HCT116 (cell line): ENCODE results near the gene TPX2. TPM values are rescaled to one million over a fixed set of nuclear protein-coding genes. Genes with fewer than 3 reads are reported as not detected.

Experiments
- ATAC-seq: fragments of 200-7000 bp; cut with Tn5 transposase; 2 replicates; pipeline ENCODE4 v1.9.1; 2020; ENCODE audit warnings: mild to moderate bottlenecking, moderate library complexity
- BruUV-seq: library from RNA; stranded (reverse); fragments of 400-500 nt; replicated peaks from 2 replicates; lab custom pipeline; 2021; lab: Mats Ljungman, UMichigan
- CTCF ChIA-PET: fragments of 300-600 bp; sonication (Branson Sonifier 250); formaldehyde crosslinking; loops from one replicate; lab custom pipeline; 2021; ENCODE audit warnings: antibody characterized with exemption; lab: Charles Lee
- POLR2A ChIA-PET: fragments of 300-600, 350-600 bp; sonication (Branson Sonifier 250); formaldehyde crosslinking; loops from one replicate; lab custom pipeline; 2021; ENCODE audit warnings: antibody characterized with exemption; lab: Charles Lee
- RAD21 ChIA-PET, 2 experiments: fragments of 300-600 bp; sonication (Branson Sonifier 250); formaldehyde crosslinking; loops; one replicate each; lab custom pipeline; 2023; ENCODE audit warnings: low total read pairs in 2 of 2; ENCODE audit not compliant: uncharacterized antibody in 2 of 2, unreplicated experiment in 2 of 2, low non-redundant PET in 1 of 2; lab: Charles Lee
- DNase-seq: peaks from one replicate; pipeline ENCODE4 v3.0.0-alpha.2; 2010; ENCODE audit warnings: low read depth, low spot score
- H2AFZ ChIP-seq: fragments of 200-600 bp; shearing (Covaris generic), sonication (generic); 2 replicates; pipeline ENCODE4 v1.6.1; 2017; ENCODE audit warnings: low read depth, mixed run types, mixed read lengths, antibody characterized with exemption, low read length; ENCODE audit not compliant: poor library complexity, severe bottlenecking
- H3K27ac ChIP-seq: 2 replicates; pipeline ENCODE4 v1.5.1; 2012; ENCODE audit warnings: low read depth, low read length
- H3K27me3 ChIP-seq: fragments of 200-600 bp; sonication (generic); 2 replicates; pipeline ENCODE4 v1.6.1; 2016; ENCODE audit warnings: mixed run types, low read length, mixed read lengths; ENCODE audit not compliant: insufficient read depth
- H3K36me3 ChIP-seq, 2 experiments: fragments of 200-500 bp in 1 of 2; fragments of 200-600 bp in 1 of 2; sonication (Bioruptor generic) in 1 of 2; sonication (generic) in 1 of 2; 2 replicates each; pipeline versions ENCODE4 v1.5.1 to v1.6.1; 2014 to 2016; ENCODE audit warnings: low read length in 2 of 2, inconsistent platforms in 1 of 2, mixed read lengths in 1 of 2, mixed run types in 1 of 2; ENCODE audit not compliant: insufficient read depth in 2 of 2, control insufficient read depth in 1 of 2
- H3K4me1 ChIP-seq, 2 experiments: fragments of 200-600 bp in 1 of 2; sonication (generic) in 1 of 2; 2 replicates each; pipeline versions ENCODE4 v1.5.1 to v1.6.1; 2012 to 2017; ENCODE audit warnings: low read length in 2 of 2, inconsistent platforms in 1 of 2, mild to moderate bottlenecking in 1 of 2, mixed read lengths in 1 of 2, mixed run types in 1 of 2, moderate library complexity in 1 of 2; ENCODE audit not compliant: insufficient read depth in 2 of 2, control insufficient read depth in 1 of 2
- H3K4me2 ChIP-seq: fragments of 200-600 bp; sonication (generic); 2 replicates; pipeline ENCODE4 v1.6.1; 2017; ENCODE audit warnings: mixed run types, low read length, mixed read lengths
- H3K4me3 ChIP-seq, 2 experiments: fragments of 200-600 bp in 1 of 2; sonication (generic) in 1 of 2; replicated peaks in 1 of 2; 2 replicates each; pipeline ENCODE4 v1.5.1; 2011 to 2016; ENCODE audit warnings: low read length in 2 of 2, control low read depth in 1 of 2, low read depth in 1 of 2, mild to moderate bottlenecking in 1 of 2, mixed read lengths in 1 of 2, mixed run types in 1 of 2
- H3K79me2 ChIP-seq: fragments of 200-600 bp; sonication (generic); 2 replicates; pipeline ENCODE4 v1.6.1; 2017; ENCODE audit warnings: mild to moderate bottlenecking, mixed run types, low read length, moderate library complexity, mixed read lengths; ENCODE audit not compliant: insufficient read depth
- H3K9ac ChIP-seq: fragments of 200-600 bp; sonication (generic); 2 replicates; pipeline ENCODE4 v1.6.1; 2016; ENCODE audit warnings: low read length, mixed read lengths
- H3K9me2 ChIP-seq: fragments of 200-600 bp; sonication (generic), shearing (Covaris generic); 2 replicates; pipeline ENCODE4 v1.6.1; 2017; ENCODE audit warnings: mixed run types, mild to moderate bottlenecking, moderate library complexity; ENCODE audit not compliant: insufficient read depth
- H3K9me3 ChIP-seq, 2 experiments: fragments of 200-500 bp in 1 of 2; fragments of 200-600 bp in 1 of 2; sonication (Bioruptor generic) in 1 of 2; sonication (generic) in 1 of 2; 2 replicates each; pipeline ENCODE4 v1.6.1; 2014 to 2017; ENCODE audit warnings: low read length in 2 of 2, mixed read lengths in 2 of 2, inconsistent platforms in 1 of 2, low read depth in 1 of 2, mild to moderate bottlenecking in 1 of 2, mixed run types in 1 of 2, moderate library complexity in 1 of 2; ENCODE audit not compliant: control insufficient read depth in 1 of 2, insufficient read depth in 1 of 2
- H4K20me1 ChIP-seq: fragments of 200-600 bp; sonication (generic), shearing (Covaris generic); 2 replicates; pipeline ENCODE4 v1.6.1; 2017; ENCODE audit warnings: mixed run types, mild to moderate bottlenecking, moderate library complexity; ENCODE audit not compliant: insufficient read depth
- CBX3 ChIP-seq: IDR thresholded peaks from 2 replicates; pipeline ENCODE4 v1.6.1; 2012; ENCODE audit warnings: low read depth
- CEBPB ChIP-seq: IDR thresholded peaks from 2 replicates; pipeline ENCODE4 v1.6.1; 2012; ENCODE audit warnings: low read depth
- EGR1 ChIP-seq: IDR thresholded peaks from 2 replicates; pipeline ENCODE4 v1.6.1; 2012; ENCODE audit warnings: low read depth
- EZH2 ChIP-seq: fragments of 200-600 bp; sonication (generic); IDR thresholded peaks from 2 replicates; pipeline ENCODE4 v1.6.1; 2017; ENCODE audit warnings: antibody characterized with exemption, mixed run types
- FOSL1 ChIP-seq: IDR thresholded peaks from 2 replicates; pipeline ENCODE4 v1.6.1; 2012; ENCODE audit warnings: low read depth
- POLR2A ChIP-seq: IDR thresholded peaks from 2 replicates; pipeline ENCODE4 v1.7.0; 2011; ENCODE audit warnings: borderline replicate concordance; ENCODE audit not compliant: insufficient read depth, insufficient read length; ENCODE audit errors: extremely low read depth
- SP1 ChIP-seq: IDR thresholded peaks from 2 replicates; pipeline ENCODE4 v1.6.1; 2012; ENCODE audit warnings: low read depth
- YY1 ChIP-seq: IDR thresholded peaks from 2 replicates; pipeline ENCODE4 v1.6.1; 2011; ENCODE audit warnings: low read length, low read depth, moderate library complexity, mild to moderate bottlenecking; ENCODE audit not compliant: insufficient replicate concordance; ENCODE audit errors: extremely low read depth
- intact Hi-C: fragments of 100-400 bp; cut with micrococcal nuclease; formaldehyde crosslinking; loops from 2 replicates; pipeline ENCODE4 v1.10.0; 2022
- total RNA-seq: library from RNA; stranded (reverse); gene quantifications from one replicate; pipeline ENCODE4 v1.2.1, GENCODE V29; 2021; ENCODE audit not compliant: unreplicated experiment
- TF ChIP-seq, protein P1 (sequence below), 3 experiments: fragments of 200-600 bp in 1 of 3; sonication (generic) in 1 of 3; IDR thresholded peaks in 2 of 3; conservative IDR thresholded peaks in 1 of 3; 2 replicates each; pipeline ENCODE4 v1.5.1; 2012 to 2017; ENCODE audit warnings: low read depth in 2 of 3, low read length in 2 of 3, antibody characterized with exemption in 1 of 3, borderline replicate concordance in 1 of 3, control low read depth in 1 of 3, mild to moderate bottlenecking in 1 of 3, mixed read lengths in 1 of 3, mixed run types in 1 of 3, moderate library complexity in 1 of 3; ENCODE audit not compliant: insufficient read depth in 1 of 3
- TF ChIP-seq, protein P2 (sequence below): IDR thresholded peaks from 2 replicates; pipeline ENCODE4 v1.6.1; 2012

TPX2 gene
- total RNA-seq, 1 experiment from 2014 or later, result 163 TPM

DNA sequence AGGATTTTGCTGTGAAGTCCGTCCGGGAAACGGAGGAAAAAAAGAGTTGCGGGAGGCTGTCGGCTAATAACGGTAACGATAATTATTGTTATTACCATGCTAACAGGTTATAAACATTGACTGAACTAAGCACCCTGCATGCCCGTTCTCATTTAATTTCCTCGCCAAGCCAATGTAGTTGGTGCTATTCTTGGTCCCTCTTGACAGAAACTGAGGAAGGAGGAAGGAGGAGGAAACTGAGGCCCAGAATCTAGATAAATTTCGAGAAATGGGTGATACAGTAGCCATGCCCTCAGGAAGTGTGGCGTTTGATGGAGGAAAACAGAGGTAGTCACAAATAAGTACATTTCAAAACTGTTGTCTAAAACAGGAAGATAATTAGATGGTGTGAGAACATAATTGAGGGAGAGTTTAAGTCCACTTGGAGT is 474 bp downstream of the TPX2 start:
- CTCF ChIA-PET, result interaction anchor here (1.0 to 1.4 kb wide), 4 partner anchors 16 to 170 kb away, joined by 3 to 16 read pairs (median 5); no protein-coding TSS in a partner anchor
- H3K4me3 ChIP-seq, result peak overlapping the region; percentile 74 to 86
- ATAC-seq (no peak), DNase-seq (no peak)
- peaks cover 5 to 14% of the 10 kb centered on the region in 2 experiments; a peak in 3 of 4 replicates for H3K36me3 ChIP-seq
- no peak overlapping the region for H2AFZ ChIP-seq
- peak overlapping the region; percentile 90 for H3K9ac ChIP-seq
- no peaks in the 10 kb centered on the region for H3K9me2 ChIP-seq
- H3K27ac ChIP-seq, result peak overlapping the region; percentile 85
- TF ChIP-seq FOSL1 (no peak), SP1 (no peak)
- intact Hi-C loops, result no loop called here
- H4K20me1 ChIP-seq, result no peaks in the 10 kb centered on the region
- RAD21 ChIA-PET, result no interaction called here
- peak overlapping the region; percentile 90 for H3K4me2 ChIP-seq
- POLR2A ChIA-PET, result interaction anchor here (1.0 to 2.0 kb wide), 3 partner anchors 9 to 106 kb away, joined by 3 to 19 read pairs (median 5); partner anchors contain the start of gene BCL2L1
- BruUV-seq, result TSS peak; percentile 73
- peaks cover 13 to 28% of the 10 kb centered on the region in 2 experiments; a peak in 3 of 4 replicates for H3K4me1 ChIP-seq
- peaks cover 64% of the 10 kb centered on the region for H3K79me2 ChIP-seq
- no peaks in the 10 kb centered on the region for H3K9me3 ChIP-seq
- H3K27me3 ChIP-seq, result no peaks in the 10 kb centered on the region

DNA sequence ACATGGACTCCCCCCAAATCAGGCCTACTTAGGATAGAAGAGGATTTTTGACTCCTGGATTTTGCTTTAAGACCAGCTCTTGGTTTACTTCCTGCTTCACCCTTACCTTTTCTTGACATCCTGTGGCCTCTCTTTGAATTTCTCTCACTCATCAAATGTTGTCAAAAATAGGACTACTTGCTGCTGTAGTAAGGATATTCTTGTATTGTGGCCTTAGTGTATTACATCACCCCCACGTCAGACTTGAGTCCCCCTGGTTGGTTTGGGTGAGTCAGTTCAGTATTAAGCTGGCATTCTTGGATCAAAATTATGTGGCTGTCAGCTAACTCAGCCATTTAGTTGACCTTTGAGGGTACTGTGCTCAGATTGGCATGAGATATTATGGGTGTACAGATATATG is 1.1 kb downstream of the TPX2 start:
- Histone ChIP-seq H3K4me2 (peak overlapping the region; percentile 90), H3K79me2 (peaks cover 71% of the 10 kb centered on the region), H3K9me2 (no peaks in the 10 kb centered on the region), H3K27ac (peak overlapping the region; percentile 85), H2AFZ (no peak overlapping the region), H3K4me1 (peaks cover 13 to 28% of the 10 kb centered on the region in 2 experiments; a peak in 3 of 4 replicates), H3K9ac (peak overlapping the region; percentile 90), H3K36me3 (peaks cover 5 to 20% of the 10 kb centered on the region in 2 experiments; a peak in 3 of 4 replicates), H3K27me3 (no peaks in the 10 kb centered on the region), H3K4me3 (peak overlapping the region; percentile 74 to 86), H4K20me1 (no peaks in the 10 kb centered on the region), H3K9me3 (no peaks in the 10 kb centered on the region)
- POLR2A ChIA-PET, result interaction anchor here (1.7 kb wide), 1 partner anchor 106 kb away, joined by 3 read pairs; no protein-coding TSS in a partner anchor
- intact Hi-C loops, result no loop called here
- RAD21 ChIA-PET, result no interaction called here
- TF ChIP-seq CBX3, result no peak
- no peak for TF ChIP-seq SP1
- TF ChIP-seq, protein P1, sequence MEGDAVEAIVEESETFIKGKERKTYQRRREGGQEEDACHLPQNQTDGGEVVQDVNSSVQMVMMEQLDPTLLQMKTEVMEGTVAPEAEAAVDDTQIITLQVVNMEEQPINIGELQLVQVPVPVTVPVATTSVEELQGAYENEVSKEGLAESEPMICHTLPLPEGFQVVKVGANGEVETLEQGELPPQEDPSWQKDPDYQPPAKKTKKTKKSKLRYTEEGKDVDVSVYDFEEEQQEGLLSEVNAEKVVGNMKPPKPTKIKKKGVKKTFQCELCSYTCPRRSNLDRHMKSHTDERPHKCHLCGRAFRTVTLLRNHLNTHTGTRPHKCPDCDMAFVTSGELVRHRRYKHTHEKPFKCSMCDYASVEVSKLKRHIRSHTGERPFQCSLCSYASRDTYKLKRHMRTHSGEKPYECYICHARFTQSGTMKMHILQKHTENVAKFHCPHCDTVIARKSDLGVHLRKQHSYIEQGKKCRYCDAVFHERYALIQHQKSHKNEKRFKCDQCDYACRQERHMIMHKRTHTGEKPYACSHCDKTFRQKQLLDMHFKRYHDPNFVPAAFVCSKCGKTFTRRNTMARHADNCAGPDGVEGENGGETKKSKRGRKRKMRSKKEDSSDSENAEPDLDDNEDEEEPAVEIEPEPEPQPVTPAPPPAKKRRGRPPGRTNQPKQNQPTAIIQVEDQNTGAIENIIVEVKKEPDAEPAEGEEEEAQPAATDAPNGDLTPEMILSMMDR (IDR thresholded peaks at IDR 0.05 in 2 of 3, conservative IDR thresholded peaks at IDR 0.05 in 1 of 3; ENCODE audit: borderline replicate concordance in 1 of 3, insufficient read depth in 1 of 3, low read depth in 2 of 3, low read length in 2 of 3), result no peak
- no peak for TF ChIP-seq EZH2
- TF ChIP-seq YY1, result no peak
- TF ChIP-seq, protein P2, sequence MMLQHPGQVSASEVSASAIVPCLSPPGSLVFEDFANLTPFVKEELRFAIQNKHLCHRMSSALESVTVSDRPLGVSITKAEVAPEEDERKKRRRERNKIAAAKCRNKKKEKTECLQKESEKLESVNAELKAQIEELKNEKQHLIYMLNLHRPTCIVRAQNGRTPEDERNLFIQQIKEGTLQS, result no peak
- TF ChIP-seq POLR2A, result no peak
- no peak; the same call in 1 of the 2 replicates for TF ChIP-seq CEBPB
- TF ChIP-seq EGR1, result no peak
- CTCF ChIA-PET, result interaction anchor here (1.2 kb wide), 2 partner anchors 17 to 171 kb away, joined by 3 to 4 read pairs; no protein-coding TSS in a partner anchor
- ATAC-seq, result no peak
- no peak for DNase-seq
- BruUV-seq, result no TSS peak
